GM18511 (cell line): ENCODE data around the gene MEI1.
"Not testable (repeated sequence)": the region's sequence is repeated elsewhere in the genome, so short reads cannot be mapped to it uniquely, and the experiment has no call there.

Experiments used
- ATAC-seq: cut with Tn5 transposase; IDR thresholded peaks from one replicate; pipeline ENCODE4 v1.9.1; 2021; ENCODE audit warnings: mild to moderate bottlenecking, moderate library complexity; ENCODE audit not compliant: unreplicated experiment

MEI1 gene

GRCh38 chr22:41834005-41834944 lies 135.0 kb downstream of the MEI1 start:
- no peak for ATAC-seq

- not testable (repeated sequence) for ATAC-seq
These were observed 136.2 kb downstream of the MEI1 start for GRCh38 chr22:41835462-41835861.

GRCh38 chr22:41836551-41836950 lies 137.2 kb downstream of the MEI1 start:
- ATAC-seq, result no peak

GRCh38 chr22:41838842-41839618 lies 139.7 kb downstream of the MEI1 start:
- ATAC-seq, result no peak

GRCh38 chr22:41840216-41840615 lies 140.9 kb downstream of the MEI1 start:
- ATAC-seq, result no peak

GRCh38 chr22:41841085-41841712 lies 141.9 kb downstream of the MEI1 start:
- no peak for ATAC-seq

- ATAC-seq, result no peak
These were observed 144.0 kb downstream of the MEI1 start for GRCh38 chr22:41842996-41843970.

- no peak for ATAC-seq
These were observed 144.7 kb downstream of the MEI1 start for GRCh38 chr22:41844036-41844435.

GRCh38 chr22:41844513-41844912 lies 145.2 kb downstream of the MEI1 start:
- ATAC-seq, result no peak

GRCh38 chr22:41845380-41846267 lies 146.3 kb downstream of the MEI1 start:
- no peak for ATAC-seq

- no peak for ATAC-seq
These were observed 147.1 kb downstream of the MEI1 start for GRCh38 chr22:41846268-41846987.

GRCh38 chr22:41847300-41847699 lies 148.0 kb downstream of the MEI1 start:
- no peak for ATAC-seq

- ATAC-seq, result no peak
These were observed 149.2 kb downstream of the MEI1 start for GRCh38 chr22:41848468-41848867.
